Ecto neural progenitor cell (in vitro differentiated cells): Measurements from ENCODE around the gene KDM4F.
"Not testable (repeated sequence)": the region's sequence is repeated elsewhere in the genome, so short reads cannot be mapped to it uniquely, and the experiment has no call there.

Experiments
- DNase-seq: peaks from one replicate; pipeline ENCODE4 v3.0.0-alpha.2; 2018; ENCODE audit warnings: low spot score

KDM4F gene

GRCh38 chr11:95049122-95049521, at the start of gene KDM4F:
Gene KDM4F (plus strand): TSS chr11:95049422.
- not testable (repeated sequence) for DNase-seq

GRCh38 chr11:95003716-95004115, 45.5 kb upstream of the KDM4F start:
- DNase-seq = no peak

- DNase-seq = no peak
These were observed 43.6 kb upstream of the KDM4F start for GRCh38 chr11:95005642-95006041.

- DNase-seq = no peak
These were observed 37.8 kb upstream of the KDM4F start for GRCh38 chr11:95011376-95011775.

GRCh38 chr11:95014184-95014821, 34.9 kb upstream of the KDM4F start:
- no peak for DNase-seq

- no peak for DNase-seq
These were observed 33.1 kb upstream of the KDM4F start for GRCh38 chr11:95016139-95016538.

GRCh38 chr11:95021468-95021867, 27.8 kb upstream of the KDM4F start:
- not testable (repeated sequence) for DNase-seq

- no peak for DNase-seq
These were observed 24.3 kb upstream of the KDM4F start, which contains the start of gene KDM4E for GRCh38 chr11:95024958-95025357. Gene KDM4E (plus strand): TSS chr11:95025258. CDS start chr11:95025558, 300 bp downstream.

- DNase-seq = not testable (repeated sequence)
These were observed 23.6 kb upstream of the KDM4F start for GRCh38 chr11:95025594-95025993.

GRCh38 chr11:95028357-95028756, 20.9 kb upstream of the KDM4F start:
- DNase-seq = no peak

- DNase-seq = no peak
These were observed 16.2 kb upstream of the KDM4F start for GRCh38 chr11:95033051-95033450.

GRCh38 chr11:95035316-95035715, 13.9 kb upstream of the KDM4F start:
- no peak for DNase-seq

- DNase-seq = not testable (repeated sequence)
These were observed 11.7 kb upstream of the KDM4F start for GRCh38 chr11:95037356-95038035.

GRCh38 chr11:95042239-95042638, 7.0 kb upstream of the KDM4F start:
- DNase-seq = no peak

GRCh38 chr11:95042906-95043305, 6.3 kb upstream of the KDM4F start:
- no peak for DNase-seq

- no peak for DNase-seq
These were observed 5.2 kb upstream of the KDM4F start for GRCh38 chr11:95044010-95044409.

- no peak for DNase-seq
These were observed 3.4 kb upstream of the KDM4F start for GRCh38 chr11:95045812-95046211.

GRCh38 chr11:95050595-95051202, 1.5 kb downstream of the KDM4F start:
- no peak for DNase-seq

- no peak for DNase-seq
These were observed 5.1 kb downstream of the KDM4F start for GRCh38 chr11:95054356-95054755.

- DNase-seq = no peak
These were observed 6.2 kb downstream of the KDM4F start for GRCh38 chr11:95055283-95055897.

GRCh38 chr11:95057959-95058358, 8.7 kb downstream of the KDM4F start:
- DNase-seq = no peak

- DNase-seq = no peak
These were observed 9.4 kb downstream of the KDM4F start for GRCh38 chr11:95058621-95059020.

GRCh38 chr11:95059046-95059445, 9.8 kb downstream of the KDM4F start:
- DNase-seq = no peak
